RWPE2 (cell line): ENCODE measurements around the gene MRPL55.

Experiments
- ATAC-seq: fragments of 200-7000 bp; cut with Tn5 transposase; 3 replicates; pipeline ENCODE4 v1.9.1; 2021; ENCODE audit warnings: low read depth
- DNase-seq: peaks from one replicate; pipeline ENCODE4 v3.0.0-alpha.2; 2020; ENCODE audit warnings: low spot score
- H3K27ac ChIP-seq: fragments of 450-650 bp; 2 replicates; pipeline ENCODE4 v1.5.1; 2017; ENCODE audit warnings: mild to moderate bottlenecking; ENCODE audit not compliant: poor library complexity, severe bottlenecking
- H3K27me3 ChIP-seq: fragments of 250-450 bp; sonication (Bioruptor Pico); 2 replicates; pipeline ENCODE4 v1.5.1; 2021; ENCODE audit warnings: mild to moderate bottlenecking, moderate library complexity; ENCODE audit not compliant: insufficient read depth, poor library complexity, severe bottlenecking
- H3K36me3 ChIP-seq: fragments of 250-450 bp; sonication (Bioruptor Pico); 2 replicates; pipeline ENCODE4 v1.5.1; 2020; ENCODE audit warnings: low read depth, mild to moderate bottlenecking, moderate library complexity
- H3K4me1 ChIP-seq: fragments of 250-450 bp; sonication (Bioruptor Pico); 2 replicates; pipeline ENCODE4 v1.5.1; 2021; ENCODE audit warnings: mild to moderate bottlenecking, moderate library complexity; ENCODE audit not compliant: insufficient read depth, poor library complexity, severe bottlenecking
- H3K4me3 ChIP-seq: fragments of 250-450 bp; sonication (Bioruptor Pico); 2 replicates; pipeline ENCODE4 v1.5.1; 2021; ENCODE audit warnings: mild to moderate bottlenecking, moderate library complexity; ENCODE audit not compliant: severe bottlenecking
- H3K9me3 ChIP-seq: fragments of 250-450 bp; sonication (Bioruptor Pico); 2 replicates; pipeline ENCODE4 v1.5.1; 2021; ENCODE audit warnings: mild to moderate bottlenecking, moderate library complexity; ENCODE audit not compliant: severe bottlenecking
- CTCF ChIP-seq: fragments of 450-650 bp; IDR thresholded peaks from one replicate; pipeline ENCODE4 v1.5.1; 2017; ENCODE audit warnings: mild to moderate bottlenecking, moderate library complexity; ENCODE audit not compliant: poor library complexity, severe bottlenecking

Gene MRPL55

GRCh38 chr1:228105996-228106799 lies 2.9 kb downstream of the MRPL55 start:
- no peaks in the 10 kb centered on the region for H3K4me1 ChIP-seq
- no peak for ATAC-seq
- DNase-seq: no peak

GRCh38 chr1:228105270-228105995 lies 3.7 kb downstream of the MRPL55 start:
- H3K27ac ChIP-seq: no peak overlapping the region
- no peak overlapping the region for H3K4me3 ChIP-seq
- H3K4me1 ChIP-seq: no peaks in the 10 kb centered on the region
- no peaks in the 10 kb centered on the region for H3K9me3 ChIP-seq
- ATAC-seq (no peak), DNase-seq (no peak)
- H3K36me3 ChIP-seq: no peaks in the 10 kb centered on the region; the same call in 1 of the 2 replicates
- TF ChIP-seq CTCF: no peak
- no peaks in the 10 kb centered on the region for H3K27me3 ChIP-seq

More at GRCh38 chr1:228105996-228106799, 2.9 kb downstream of the MRPL55 start:
- H3K36me3 ChIP-seq: no peaks in the 10 kb centered on the region
- no peak overlapping the region for H3K27ac ChIP-seq
- TF ChIP-seq CTCF: no peak
- H3K9me3 ChIP-seq: no peaks in the 10 kb centered on the region
- H3K4me3 ChIP-seq: no peak overlapping the region
- H3K27me3 ChIP-seq: no peaks in the 10 kb centered on the region

- no peak for DNase-seq
- no peak for ATAC-seq
- no peak for TF ChIP-seq CTCF
- H3K4me3 ChIP-seq: no peak overlapping the region
- H3K27me3 ChIP-seq: no peaks in the 10 kb centered on the region
- H3K9me3 ChIP-seq: no peaks in the 10 kb centered on the region
- H3K4me1 ChIP-seq: no peaks in the 10 kb centered on the region
- no peak overlapping the region for H3K27ac ChIP-seq
- no peaks in the 10 kb centered on the region; the same call in none of the 2 replicates for H3K36me3 ChIP-seq
Observed at GRCh38 chr1:228104526-228105269, 4.4 kb downstream of the MRPL55 start.

- H3K9me3 ChIP-seq: no peaks in the 10 kb centered on the region
- ATAC-seq (peak; percentile 71), DNase-seq (peak; percentile 80)
- peak within 1 kb of the TSS; percentile 47 for H3K27ac ChIP-seq
- no peaks in the 10 kb centered on the region for H3K4me1 ChIP-seq
- H3K27me3 ChIP-seq: no peaks in the 10 kb centered on the region
- TF ChIP-seq CTCF: no peak
- peak within 1 kb of the TSS; percentile 91 for H3K4me3 ChIP-seq
- peaks cover 3% of the 10 kb centered on the region for H3K36me3 ChIP-seq
Observed at GRCh38 chr1:228102791-228103620, 6.1 kb downstream of the MRPL55 start, which contains the start of gene C1orf35. Gene C1orf35, minus strand, starts transcription at chr1:228103325. Its CDS starts 98 bp downstream, at chr1:228103227.
